Stimulated activated CD8-positive, alpha-beta memory T cell treated with anti-CD3 and anti-CD28 coated beads, Interleukin-12 subunit alpha, Interleukin-12 subunit beta, amount 100 ng/mL, for 24 hours (primary cell): Measurements from ENCODE around the gene GRAMD2A.
"Not testable (repeated sequence)": the region's sequence is repeated elsewhere in the genome, so short reads cannot be mapped to it uniquely, and the experiment has no call there.

ENCODE experiments used
- DNase-seq: peaks from one replicate; pipeline ENCODE4 v3.0.0-alpha.2; 2020; ENCODE audit errors: extremely low read depth

Gene GRAMD2A

GRCh38 chr15:72184165-72184811, 13.3 kb downstream of the GRAMD2A start:
- no peak for DNase-seq

- no peak for DNase-seq
These were observed 13.8 kb downstream of the GRAMD2A start for GRCh38 chr15:72183781-72184164.

GRCh38 chr15:72182673-72183072, 14.9 kb downstream of the GRAMD2A start:
- no peak for DNase-seq

- DNase-seq, result no peak
These were observed 15.3 kb downstream of the GRAMD2A start for GRCh38 chr15:72182244-72182643.

GRCh38 chr15:72180761-72181324, 16.7 kb downstream of the GRAMD2A start:
- no peak for DNase-seq

GRCh38 chr15:72179950-72180581, 17.5 kb downstream of the GRAMD2A start:
- no peak for DNase-seq

GRCh38 chr15:72178976-72179585, 18.5 kb downstream of the GRAMD2A start:
- DNase-seq, result no peak

GRCh38 chr15:72176743-72177142, 20.8 kb downstream of the GRAMD2A start:
- no peak for DNase-seq

- no peak for DNase-seq
These were observed 21.4 kb downstream of the GRAMD2A start for GRCh38 chr15:72176159-72176558.

- no peak for DNase-seq
These were observed 22.2 kb downstream of the GRAMD2A start for GRCh38 chr15:72175186-72176044.

GRCh38 chr15:72174551-72175165, 22.9 kb downstream of the GRAMD2A start:
- DNase-seq, result no peak

GRCh38 chr15:72173864-72174550, 23.6 kb downstream of the GRAMD2A start:
- DNase-seq, result no peak

- no peak for DNase-seq
These were observed 24.2 kb downstream of the GRAMD2A start for GRCh38 chr15:72173401-72173800.

GRCh38 chr15:72172796-72173195, 24.8 kb downstream of the GRAMD2A start:
- DNase-seq, result no peak

GRCh38 chr15:72171978-72172377, 25.6 kb downstream of the GRAMD2A start:
- DNase-seq, result not testable (repeated sequence)

- DNase-seq, result no peak
These were observed 26.9 kb downstream of the GRAMD2A start for GRCh38 chr15:72170691-72171090.

GRCh38 chr15:72169921-72170611, 27.5 kb downstream of the GRAMD2A start:
- no peak for DNase-seq

- no peak for DNase-seq
These were observed 28.2 kb downstream of the GRAMD2A start for GRCh38 chr15:72169236-72169920.

GRCh38 chr15:72168808-72169190, 28.8 kb downstream of the GRAMD2A start:
- no peak for DNase-seq
